ENCODE results near the gene HSH2D. TPM values are rescaled to one million over a fixed set of nuclear protein-coding genes. Genes with fewer than 3 reads are reported as not detected.

The HSH2D gene
- not detected for total RNA-seq (ENCODE audit: unreplicated experiment)
- long read RNA-seq = 0 reads

- Mint-ChIP-seq H3K27ac (ENCODE audit: unreplicated experiment) (no peak within 1 kb of the TSS), H3K4me1 (ENCODE audit: low read depth, unreplicated experiment) (no peaks in the 10 kb centered on the region), H3K9me3 (ENCODE audit: unreplicated experiment) (peaks cover 8% of the 10 kb centered on the region), H3K4me3 (ENCODE audit: unreplicated experiment) (no peak within 1 kb of the TSS), H3K27me3 (ENCODE audit: unreplicated experiment) (peaks cover 4% of the 10 kb centered on the region), H3K36me3 (ENCODE audit: unreplicated experiment) (no peaks in the 10 kb centered on the region)
- no peak for DNase-seq
- no peak for TF ChIP-seq CTCF (IDR thresholded peaks at IDR 0.05; ENCODE audit: partially characterized antibody, unreplicated experiment)
Measured at GRCh38 chr19:16143399-16144215, at the start of gene HSH2D. HSH2D (plus strand) TSS chr19:16143685; CDS start chr19:16148751, 5,066 bp downstream.

- peak overlapping the region; percentile 71 for H3K4me3 Mint-ChIP-seq (ENCODE audit: unreplicated experiment)
- H3K9me3 Mint-ChIP-seq (ENCODE audit: unreplicated experiment) = peaks cover 4% of the 10 kb centered on the region
- H3K27me3 Mint-ChIP-seq (ENCODE audit: unreplicated experiment) = peaks cover 19% of the 10 kb centered on the region
- DNase-seq = no peak
- peaks cover 10% of the 10 kb centered on the region for H3K4me1 Mint-ChIP-seq (ENCODE audit: low read depth, unreplicated experiment)
- no peak for TF ChIP-seq CTCF (IDR thresholded peaks at IDR 0.05; ENCODE audit: partially characterized antibody, unreplicated experiment)
- H3K36me3 Mint-ChIP-seq (ENCODE audit: unreplicated experiment) = peaks cover 5% of the 10 kb centered on the region
- H3K27ac Mint-ChIP-seq (ENCODE audit: unreplicated experiment) = peak overlapping the region; percentile 90
Measured at GRCh38 chr19:16094360-16095070, 49.0 kb upstream of the HSH2D start.

GRCh38 chr19:16095071-16095571 is 48.4 kb upstream of the HSH2D start:
- Mint-ChIP-seq H3K36me3 (ENCODE audit: unreplicated experiment) (peaks cover 5% of the 10 kb centered on the region), H3K27me3 (ENCODE audit: unreplicated experiment) (peaks cover 19% of the 10 kb centered on the region), H3K4me1 (ENCODE audit: low read depth, unreplicated experiment) (peaks cover 10% of the 10 kb centered on the region), H3K9me3 (ENCODE audit: unreplicated experiment) (peaks cover 6% of the 10 kb centered on the region), H3K27ac (ENCODE audit: unreplicated experiment) (peak overlapping the region; percentile 90), H3K4me3 (ENCODE audit: unreplicated experiment) (peak overlapping the region; percentile 71)
- no peak for TF ChIP-seq CTCF (IDR thresholded peaks at IDR 0.05; ENCODE audit: partially characterized antibody, unreplicated experiment)
- DNase-seq = peak; percentile 64

- Mint-ChIP-seq H3K36me3 (ENCODE audit: unreplicated experiment) (peaks cover 9% of the 10 kb centered on the region), H3K4me3 (ENCODE audit: unreplicated experiment) (no peak overlapping the region), H3K9me3 (ENCODE audit: unreplicated experiment) (peaks cover 6% of the 10 kb centered on the region), H3K4me1 (ENCODE audit: low read depth, unreplicated experiment) (peaks cover 10% of the 10 kb centered on the region), H3K27ac (ENCODE audit: unreplicated experiment) (peak overlapping the region; percentile 22), H3K27me3 (ENCODE audit: unreplicated experiment) (peaks cover 17% of the 10 kb centered on the region)
- no peak for TF ChIP-seq CTCF (IDR thresholded peaks at IDR 0.05; ENCODE audit: partially characterized antibody, unreplicated experiment)
- DNase-seq = no peak
Measured at GRCh38 chr19:16096280-16096855, 47.1 kb upstream of the HSH2D start.

Measured in glutamatergic neuron (in vitro differentiated cells).